HG03460 (cell line): Measurements from ENCODE around the gene GPATCH1.

Experiments used
- ATAC-seq: cut with Tn5 transposase; IDR thresholded peaks from one replicate; pipeline ENCODE4 v1.9.1; 2021; ENCODE audit not compliant: unreplicated experiment

The GPATCH1 gene

GRCh38 chr19:33062902-33063301 is 18.1 kb upstream of the GPATCH1 start:
- no peak for ATAC-seq

DNA sequence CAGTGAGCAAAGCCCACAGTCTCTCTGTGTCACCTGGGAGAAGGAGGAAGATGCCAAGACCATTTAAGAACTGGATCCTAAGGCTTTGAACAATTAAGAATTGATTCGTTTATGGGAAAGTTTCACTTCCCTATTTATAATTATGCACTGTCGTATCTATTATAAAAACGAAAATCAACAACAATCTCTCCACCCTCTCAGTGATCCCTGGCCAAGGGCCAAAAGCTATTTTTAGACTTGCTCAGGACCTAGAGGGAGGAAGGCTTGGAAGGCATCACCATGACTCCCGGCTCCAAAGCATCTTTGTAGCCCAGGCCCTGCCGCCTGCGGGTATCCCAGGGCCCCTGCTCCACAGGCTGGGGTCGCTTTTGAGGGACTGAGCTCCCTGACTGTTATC is 17.6 kb upstream of the GPATCH1 start:
- ATAC-seq = no peak

DNA sequence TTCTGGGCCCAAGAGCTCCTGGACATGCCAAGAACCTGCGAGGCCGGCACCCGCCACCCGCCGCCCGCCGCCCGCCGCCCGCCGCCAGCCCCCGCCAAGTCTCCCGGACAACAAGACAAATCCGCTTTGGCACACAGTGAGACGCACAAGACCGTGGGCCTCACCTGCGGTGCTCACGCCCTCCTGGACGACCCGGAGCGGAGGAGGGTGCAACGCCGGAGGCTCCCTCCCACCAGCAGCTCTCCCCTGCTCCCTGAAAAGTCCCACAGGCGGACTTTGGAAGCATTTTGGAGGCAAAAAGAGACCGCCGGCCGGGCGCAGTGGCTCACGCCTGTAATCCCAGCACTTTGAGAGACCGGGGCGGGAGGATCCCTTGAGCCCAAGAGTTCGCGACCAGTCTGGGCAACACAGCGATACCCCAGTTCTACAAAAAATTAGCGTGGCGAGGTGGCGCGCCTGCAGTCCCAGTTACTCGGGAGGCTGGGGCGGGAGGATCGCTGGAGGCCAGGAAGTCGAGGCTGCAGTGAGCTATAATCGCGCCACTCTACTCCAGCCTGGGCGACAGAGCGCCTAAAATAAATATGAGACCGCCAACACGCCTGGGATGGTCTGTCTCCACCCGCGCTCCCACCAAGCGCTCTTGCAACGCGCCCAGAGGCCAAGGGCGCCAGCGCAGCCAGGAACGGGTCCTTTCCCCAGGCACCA is 17.1 kb upstream of the GPATCH1 start:
- ATAC-seq = peak; percentile 29

DNA sequence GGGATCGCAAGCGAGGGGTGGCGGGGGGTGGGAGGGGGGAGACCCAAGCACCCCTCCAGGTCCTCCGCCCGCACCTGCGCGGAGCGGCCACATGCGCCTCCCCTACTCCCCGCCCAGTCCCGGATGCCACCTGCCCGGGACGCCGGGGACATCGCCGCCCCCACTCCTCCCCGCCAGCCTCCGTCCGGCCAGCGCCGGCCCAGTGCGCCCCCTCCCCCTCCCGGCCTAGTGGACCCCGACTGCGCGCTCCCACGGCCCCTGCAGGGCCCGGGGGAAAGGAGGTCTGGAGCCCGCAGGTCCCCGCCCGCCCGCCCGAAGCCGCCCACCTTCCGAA is 16.6 kb upstream of the GPATCH1 start:
- ATAC-seq = peak; percentile 51

GRCh38 chr19:33064792-33065550 is 16.0 kb upstream of the GPATCH1 start, which contains the start of gene RHPN2:
RHPN2 (minus strand) TSS chr19:33064888; CDS start chr19:33064852, 36 bp downstream.
- peak; percentile 70 for ATAC-seq

GRCh38 chr19:33066543-33066942 is 14.4 kb upstream of the GPATCH1 start:
- ATAC-seq = no peak

GRCh38 chr19:33067121-33067520 is 13.9 kb upstream of the GPATCH1 start:
- ATAC-seq = no peak

DNA sequence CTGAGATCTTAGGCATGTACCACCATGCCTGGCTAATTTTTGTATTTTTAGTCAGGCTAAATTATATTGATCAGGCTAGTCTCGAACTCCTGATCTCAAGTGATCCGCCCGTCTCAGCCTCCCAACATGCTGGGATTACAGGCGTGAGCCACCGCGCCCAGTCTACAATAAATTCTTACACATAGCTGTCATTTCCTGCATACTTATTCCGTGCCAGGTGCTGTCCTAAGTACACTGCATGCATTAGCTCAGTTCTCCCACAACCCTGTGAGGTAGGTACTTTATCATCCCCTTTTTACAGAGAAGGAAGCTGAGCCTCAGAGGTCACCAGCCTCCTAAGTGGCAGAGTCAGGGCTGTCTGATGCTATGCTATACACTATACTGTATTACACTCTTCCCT is 9.1 kb upstream of the GPATCH1 start:
- no peak for ATAC-seq

GRCh38 chr19:33075519-33075918 is 5.5 kb upstream of the GPATCH1 start:
- no peak for ATAC-seq

- no peak for ATAC-seq
Measured at GRCh38 chr19:33085570-33086128, 4.7 kb downstream of the GPATCH1 start.

GRCh38 chr19:33086955-33087354 is 6.0 kb downstream of the GPATCH1 start:
- no peak for ATAC-seq

DNA sequence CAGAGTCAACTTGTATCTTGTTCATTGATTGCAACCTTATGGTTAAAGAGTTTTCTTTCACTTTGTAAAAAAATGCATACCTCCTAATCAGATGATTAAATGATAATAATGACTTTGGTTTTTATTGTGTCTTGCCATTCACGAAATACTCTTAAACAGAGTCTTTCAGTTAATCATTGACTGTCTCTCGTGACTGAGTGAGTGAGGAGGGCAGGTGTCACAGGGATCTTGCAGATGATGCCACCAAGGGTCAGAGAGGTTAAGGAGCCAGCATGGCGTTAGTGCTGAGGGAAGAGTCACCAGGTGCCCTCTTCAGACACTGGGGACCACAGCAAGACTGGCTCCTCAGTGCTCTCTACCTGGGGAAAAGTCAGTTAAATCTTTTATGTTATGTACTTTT is 8.0 kb downstream of the GPATCH1 start:
- no peak for ATAC-seq

DNA sequence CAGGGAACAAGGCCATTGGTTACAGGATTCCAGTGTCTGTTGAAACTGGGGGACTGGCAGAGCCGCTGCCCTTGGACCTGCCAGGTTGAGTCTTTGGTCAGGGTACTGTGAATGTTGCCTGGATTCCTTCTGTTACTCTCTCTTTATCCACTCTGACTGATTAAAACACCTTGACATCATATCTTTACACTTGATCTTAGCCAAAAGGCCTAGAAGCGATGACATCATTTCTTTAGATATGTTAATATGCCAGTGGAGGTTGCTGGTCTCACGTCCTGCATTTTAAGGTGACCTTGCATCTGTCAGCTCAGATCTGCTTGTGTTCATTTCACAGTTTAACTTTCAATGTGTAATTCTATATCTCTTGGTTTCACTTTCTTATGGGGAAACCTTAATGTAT is 9.2 kb downstream of the GPATCH1 start:
- no peak for ATAC-seq

DNA sequence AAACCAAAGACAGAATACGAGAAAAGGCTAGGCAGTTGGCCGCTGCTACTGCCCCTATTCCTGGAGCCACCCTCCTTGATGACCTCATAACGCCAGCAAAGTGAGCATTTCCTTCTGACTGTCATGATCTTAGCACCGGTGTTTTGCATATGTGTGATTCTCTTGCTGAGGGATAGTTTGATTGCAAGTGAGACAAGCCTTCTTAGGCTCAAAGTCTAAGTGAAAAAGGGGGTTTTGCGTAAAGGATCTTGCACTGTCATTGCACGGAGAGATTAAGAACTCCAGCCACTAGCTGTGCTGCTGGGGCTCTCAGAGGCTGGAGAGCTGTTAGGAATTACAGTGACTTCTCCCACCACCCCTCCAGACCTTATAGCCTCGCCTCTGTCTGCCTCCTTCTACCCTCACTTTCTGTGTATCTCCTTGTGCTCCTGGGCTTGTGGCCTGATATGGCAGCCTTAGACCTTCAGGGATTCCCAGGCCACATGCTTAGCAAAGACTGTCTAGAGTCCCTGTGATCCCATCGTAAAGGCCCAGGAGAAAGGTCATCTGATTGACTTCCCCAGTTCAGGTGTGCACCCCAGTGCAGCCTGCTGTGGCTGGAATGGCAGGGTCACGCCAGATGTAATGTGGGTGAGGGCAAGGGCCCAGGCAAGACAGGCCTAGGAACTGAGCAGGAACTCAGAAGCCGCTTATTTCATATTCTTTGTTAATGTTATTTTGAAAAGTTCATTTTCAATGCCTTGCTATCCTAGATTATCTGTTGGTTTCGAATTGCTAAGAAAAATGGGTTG is 12.6 kb downstream of the GPATCH1 start:
- no peak for ATAC-seq

GRCh38 chr19:33094436-33095067 is 13.6 kb downstream of the GPATCH1 start:
- no peak for ATAC-seq

- no peak for ATAC-seq
Measured at GRCh38 chr19:33096005-33096404, 15.0 kb downstream of the GPATCH1 start.

DNA sequence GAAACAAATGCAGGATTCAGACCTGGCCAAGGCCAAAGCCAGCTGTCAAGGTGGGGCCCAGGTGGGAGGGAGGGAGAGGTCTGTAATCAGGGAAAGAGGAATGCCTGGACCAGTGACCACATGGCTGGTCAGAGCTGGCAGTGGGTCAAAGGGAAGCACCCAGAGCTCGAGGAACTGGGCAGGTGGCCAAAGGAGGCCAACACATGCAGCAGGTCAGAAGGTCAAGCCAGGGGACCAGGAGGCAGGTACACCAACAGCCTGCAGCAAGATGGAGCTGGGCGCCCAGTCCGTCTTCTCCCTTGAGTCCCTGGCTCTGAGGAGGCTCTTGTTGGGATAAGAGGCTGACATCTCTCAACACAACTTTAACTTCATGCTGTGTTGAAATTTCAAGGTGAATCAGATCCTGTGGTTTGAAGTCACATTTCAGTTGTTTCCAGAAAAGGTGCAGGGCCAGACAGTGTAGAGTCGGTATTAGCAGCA is 17.1 kb downstream of the GPATCH1 start:
- ATAC-seq = no peak

DNA sequence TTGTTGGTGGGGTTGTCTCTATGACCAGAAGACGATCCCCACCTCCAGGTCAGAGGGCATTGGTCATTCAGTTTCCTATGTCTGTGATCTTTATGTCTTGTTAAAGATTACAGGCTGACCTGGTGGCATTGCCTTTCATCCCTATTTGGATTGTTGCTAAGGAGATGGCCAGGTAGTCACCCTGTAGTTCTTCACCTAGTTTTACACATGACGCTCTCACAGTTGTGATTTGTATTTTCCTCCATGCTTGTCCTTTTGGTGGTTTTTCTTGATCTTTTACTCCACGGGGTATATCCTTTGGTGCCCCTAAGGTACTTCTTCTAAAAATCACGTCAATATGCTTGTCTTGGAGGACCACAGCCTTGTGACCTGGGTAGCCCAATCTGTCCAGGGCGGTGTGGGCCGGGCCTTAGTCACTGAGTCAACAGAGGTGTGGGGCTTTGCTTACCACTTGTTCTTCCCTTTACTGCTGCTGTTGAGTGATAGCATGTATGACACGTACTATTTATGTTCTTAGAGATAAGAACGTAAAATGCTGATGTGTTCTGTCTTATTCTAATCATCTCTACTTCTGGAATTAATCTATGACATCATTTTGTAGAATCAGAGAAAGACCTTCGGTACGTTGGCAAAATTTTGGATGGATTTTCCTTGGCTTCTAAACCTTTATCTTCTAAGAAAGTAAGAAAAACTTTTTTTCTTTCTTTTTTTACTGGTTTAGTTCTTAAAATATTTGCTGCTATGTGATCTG is 20.1 kb downstream of the GPATCH1 start:
- ATAC-seq = no peak

DNA sequence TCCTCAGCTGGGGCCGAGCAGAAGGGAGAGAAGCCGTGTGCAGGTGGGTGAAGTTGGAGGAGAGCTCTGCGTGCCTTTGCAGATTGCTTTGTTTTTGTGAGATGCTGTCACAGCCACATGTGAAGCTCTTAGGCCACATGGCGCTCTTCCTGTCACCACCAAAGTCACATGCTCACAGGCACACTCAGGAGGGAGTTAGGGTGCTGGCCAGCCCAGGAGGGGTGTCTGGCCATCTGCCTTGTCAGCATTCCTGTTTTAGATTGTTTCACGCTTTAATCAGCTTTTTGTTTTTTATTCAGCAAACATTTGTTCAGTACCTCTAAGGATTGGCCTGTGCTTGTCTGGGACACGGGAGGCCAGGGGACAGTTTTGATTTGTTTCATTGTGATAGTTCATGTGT is 21.9 kb downstream of the GPATCH1 start:
- no peak for ATAC-seq

GRCh38 chr19:33108161-33108560 is 27.2 kb downstream of the GPATCH1 start:
- ATAC-seq = no peak
